SK-N-SH treated with all-trans-retinoic acid at 6 μM for 48 hours (cell line): ENCODE measurements around the gene EXOC3L2.

Experiments
- ATAC-seq: fragments of 200-7000 bp; cut with Tn5 transposase; 3 replicates; pipeline ENCODE4 v1.9.1; 2020; ENCODE audit warnings: mild to moderate bottlenecking, moderate library complexity
- ARNTL ChIP-seq: fragments of 450-650 bp; formaldehyde crosslinking; IDR thresholded peaks from 2 replicates; pipeline ENCODE4 v1.5.0; 2020; ENCODE audit warnings: low read depth, mild to moderate bottlenecking, moderate library complexity, borderline replicate concordance
- BACH2 ChIP-seq: fragments of 250-450 bp; sonication (Bioruptor Pico); IDR thresholded peaks from 2 replicates; pipeline ENCODE4 v1.9.0; 2021; ENCODE audit warnings: mild to moderate bottlenecking, borderline replicate concordance
- CSDC2 ChIP-seq: fragments of 250-450 bp; sonication (Bioruptor Pico); IDR thresholded peaks from 2 replicates; pipeline ENCODE4 v1.5.0; 2020; ENCODE audit warnings: mild to moderate bottlenecking, moderate library complexity
- GLIS3 ChIP-seq: fragments of 250-450 bp; sonication (Bioruptor Pico); IDR thresholded peaks from 2 replicates; pipeline ENCODE4 v1.5.0; 2020; ENCODE audit warnings: mild to moderate bottlenecking, moderate library complexity
- ISL1 ChIP-seq: fragments of 250-450 bp; sonication (Bioruptor Pico); IDR thresholded peaks from 2 replicates; pipeline ENCODE4 v2.1.2; 2022; ENCODE audit warnings: mild to moderate bottlenecking, moderate library complexity
- OSR1 ChIP-seq: fragments of 250-450 bp; sonication (Bioruptor Pico); IDR thresholded peaks from 2 replicates; pipeline ENCODE4 v1.8.0; 2022; ENCODE audit warnings: moderate library complexity, mild to moderate bottlenecking, inconsistent platforms
- PATZ1 ChIP-seq: fragments of 250-450 bp; sonication (Bioruptor Pico); IDR thresholded peaks from 2 replicates; pipeline ENCODE4 v1.8.0; 2020; ENCODE audit warnings: mild to moderate bottlenecking, moderate library complexity, borderline replicate concordance
- POU6F1 ChIP-seq: fragments of 250-450 bp; sonication (Bioruptor Pico); IDR thresholded peaks from 2 replicates; pipeline ENCODE4 v1.8.0; 2021; ENCODE audit warnings: low read depth, mild to moderate bottlenecking, moderate library complexity, borderline replicate concordance
- RARB ChIP-seq: fragments of 250-450 bp; sonication (Bioruptor Pico); IDR thresholded peaks from 2 replicates; pipeline ENCODE4 v1.8.0; 2021; ENCODE audit warnings: mild to moderate bottlenecking, moderate library complexity
- SNAI2 ChIP-seq: fragments of 250-450 bp; sonication (Bioruptor Pico); IDR thresholded peaks from 2 replicates; pipeline ENCODE4 v1.5.0; 2020; ENCODE audit warnings: mild to moderate bottlenecking, moderate library complexity
- TCF4 ChIP-seq: fragments of 250-450 bp; sonication (Bioruptor Pico); IDR thresholded peaks from 2 replicates; pipeline ENCODE4 v1.8.0; 2021; ENCODE audit warnings: mild to moderate bottlenecking, moderate library complexity, borderline replicate concordance
- TOX ChIP-seq: fragments of 250-450 bp; sonication (Bioruptor Pico); IDR thresholded peaks from 2 replicates; pipeline ENCODE4 v1.8.0; 2021; ENCODE audit warnings: mild to moderate bottlenecking, moderate library complexity, borderline replicate concordance
- TSHZ2 ChIP-seq: fragments of 250-450 bp; sonication (Bioruptor Pico); IDR thresholded peaks from 2 replicates; pipeline ENCODE4 v1.5.0; 2020; ENCODE audit warnings: mild to moderate bottlenecking, moderate library complexity
- ZC3H10 ChIP-seq: fragments of 250-450 bp; sonication (Bioruptor Pico); IDR thresholded peaks from 2 replicates; pipeline ENCODE4 v1.5.1; 2021; ENCODE audit warnings: mild to moderate bottlenecking, moderate library complexity
- ZFP3 ChIP-seq: fragments of 250-450 bp; sonication (Bioruptor Pico); IDR thresholded peaks from 2 replicates; pipeline ENCODE4 v1.5.0; 2020; ENCODE audit warnings: mild to moderate bottlenecking, moderate library complexity
- ZFP30 ChIP-seq: fragments of 450-650 bp; formaldehyde crosslinking; IDR thresholded peaks from 2 replicates; pipeline ENCODE4 v1.5.0; 2022; ENCODE audit warnings: mild to moderate bottlenecking, moderate library complexity
- ZNF565 ChIP-seq: fragments of 450-650 bp; formaldehyde crosslinking; conservative IDR thresholded peaks from 2 replicates; pipeline ENCODE4 v1.5.0; 2020; ENCODE audit warnings: low read depth, mild to moderate bottlenecking, moderate library complexity
- ZNF70 ChIP-seq: fragments of 450-650 bp; formaldehyde crosslinking; IDR thresholded peaks from 2 replicates; pipeline ENCODE4 v1.5.0; 2020; ENCODE audit warnings: mild to moderate bottlenecking, moderate library complexity
- ZNF8 ChIP-seq: fragments of 450-650 bp; formaldehyde crosslinking; IDR thresholded peaks from 2 replicates; pipeline ENCODE4 v1.5.0; 2020; ENCODE audit warnings: mild to moderate bottlenecking, moderate library complexity
- TF ChIP-seq, protein P1 (sequence below): fragments of 250-450 bp; sonication (Bioruptor Pico); IDR thresholded peaks from 2 replicates; pipeline ENCODE4 v1.5.1; 2020; ENCODE audit warnings: low read depth, mild to moderate bottlenecking, moderate library complexity

Gene EXOC3L2

GRCh38 chr19:45250216-45250831, 5.1 kb upstream of the EXOC3L2 start:
- TF ChIP-seq ZNF70 (CRISPR knock-in tag): no peak
- no peak for TF ChIP-seq SNAI2 (CRISPR knock-in tag)
- ATAC-seq: peak; percentile 5; the same call in 1 of the 3 replicates

- ATAC-seq: no peak
- TF ChIP-seq SNAI2 (CRISPR knock-in tag) (no peak), CSDC2 (CRISPR knock-in tag) (no peak), ZNF70 (CRISPR knock-in tag) (no peak), PATZ1 (CRISPR knock-in tag) (no peak), POU6F1 (CRISPR knock-in tag) (no peak), OSR1 (CRISPR knock-in tag) (no peak), ZNF565 (CRISPR knock-in tag) (no peak), TSHZ2 (CRISPR knock-in tag) (no peak), ZNF8 (CRISPR knock-in tag) (no peak), ARNTL (CRISPR knock-in tag) (no peak), ZC3H10 (no peak), RARB (CRISPR knock-in tag) (no peak), ISL1 (no peak), TOX (CRISPR knock-in tag) (no peak), TCF4 (no peak), ZFP3 (CRISPR knock-in tag) (no peak), GLIS3 (CRISPR knock-in tag) (no peak)
- TF ChIP-seq, protein P1, sequence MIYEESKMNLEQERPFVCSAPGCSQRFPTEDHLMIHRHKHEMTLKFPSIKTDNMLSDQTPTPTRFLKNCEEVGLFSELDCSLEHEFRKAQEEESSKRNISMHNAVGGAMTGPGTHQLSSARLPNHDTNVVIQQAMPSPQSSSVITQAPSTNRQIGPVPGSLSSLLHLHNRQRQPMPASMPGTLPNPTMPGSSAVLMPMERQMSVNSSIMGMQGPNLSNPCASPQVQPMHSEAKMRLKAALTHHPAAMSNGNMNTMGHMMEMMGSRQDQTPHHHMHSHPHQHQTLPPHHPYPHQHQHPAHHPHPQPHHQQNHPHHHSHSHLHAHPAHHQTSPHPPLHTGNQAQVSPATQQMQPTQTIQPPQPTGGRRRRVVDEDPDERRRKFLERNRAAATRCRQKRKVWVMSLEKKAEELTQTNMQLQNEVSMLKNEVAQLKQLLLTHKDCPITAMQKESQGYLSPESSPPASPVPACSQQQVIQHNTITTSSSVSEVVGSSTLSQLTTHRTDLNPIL (CRISPR knock-in tag): no peak
Measured at GRCh38 chr19:45249261-45250033, 4.2 kb upstream of the EXOC3L2 start.

DNA sequence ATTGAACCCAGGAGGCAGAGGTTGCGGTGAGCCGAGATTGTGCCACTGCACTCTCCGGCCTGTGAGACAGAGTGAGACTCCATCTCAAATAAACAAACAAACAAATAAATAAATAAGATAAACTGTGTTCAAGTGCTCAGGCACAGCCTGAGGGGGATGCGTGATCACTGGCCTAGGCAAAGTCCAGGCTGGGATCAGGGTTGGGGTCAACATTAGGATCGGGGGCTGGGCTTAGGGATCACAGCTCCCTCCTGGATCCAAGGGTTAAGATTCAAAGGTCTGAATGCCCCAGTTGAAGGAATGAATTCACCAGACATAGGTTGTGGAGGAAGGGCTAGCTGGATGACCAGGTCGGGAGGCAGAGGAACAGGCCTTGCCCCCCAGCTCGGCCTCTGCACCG, 1.9 kb upstream of the EXOC3L2 start:
- ATAC-seq: no peak
- no peak for TF ChIP-seq BACH2 (CRISPR knock-in tag)
- no peak for TF ChIP-seq TSHZ2 (CRISPR knock-in tag)
- TF ChIP-seq ZNF70 (CRISPR knock-in tag): no peak
- no peak for TF ChIP-seq TOX (CRISPR knock-in tag)
- TF ChIP-seq ZNF565 (CRISPR knock-in tag): no peak
- no peak for TF ChIP-seq CSDC2 (CRISPR knock-in tag)
- no peak for TF ChIP-seq ZFP30 (CRISPR knock-in tag)
- no peak for TF ChIP-seq ISL1
- no peak for TF ChIP-seq PATZ1 (CRISPR knock-in tag)
- TF ChIP-seq POU6F1 (CRISPR knock-in tag): no peak
- TF ChIP-seq, protein P1 (CRISPR knock-in tag): no peak
